ENCODE data around the gene PTMS. TPM values are rescaled to one million over a fixed set of nuclear protein-coding genes. Genes with fewer than 3 reads are reported as not detected.
"Not testable (repeated sequence)": the region's sequence is repeated elsewhere in the genome, so short reads cannot be mapped to it uniquely, and the experiment has no call there.

PTMS gene
- total RNA-seq, 1 experiment from 2014 or later = 370 TPM

- ChIA-PET CTCF (interaction anchor here (0.9 to 1.9 kb wide), 4 partner anchors 12 to 90 kb away, joined by 3 to 7 read pairs (median 4); partner anchors contain the start of gene COPS7A), POLR2A (interaction anchor here (1.0 kb wide), 1 partner anchor 11 kb away, joined by 3 read pairs; the partner anchor contains the start of gene COPS7A)
- no peak overlapping the region for H3K4me3 Mint-ChIP-seq
- H3K4me1 Mint-ChIP-seq = peaks cover 8% of the 10 kb centered on the region
- no peak for TF ChIP-seq GTF2I (CRISPR knock-in tag; conservative IDR thresholded peaks at IDR 0.05)
- no peak for TF ChIP-seq ZNF416 (CRISPR knock-in tag; IDR thresholded peaks at IDR 0.05)
- no peak for TF ChIP-seq NR1H2 (CRISPR knock-in tag; IDR thresholded peaks at IDR 0.05)
- TF ChIP-seq ZNF219 (CRISPR knock-in tag; IDR thresholded peaks at IDR 0.05; ENCODE audit: borderline replicate concordance) = no peak
- TF ChIP-seq ZNF317 (CRISPR knock-in tag; IDR thresholded peaks at IDR 0.05; ENCODE audit: borderline replicate concordance, low read depth) = no peak
- TF ChIP-seq, protein P1, sequence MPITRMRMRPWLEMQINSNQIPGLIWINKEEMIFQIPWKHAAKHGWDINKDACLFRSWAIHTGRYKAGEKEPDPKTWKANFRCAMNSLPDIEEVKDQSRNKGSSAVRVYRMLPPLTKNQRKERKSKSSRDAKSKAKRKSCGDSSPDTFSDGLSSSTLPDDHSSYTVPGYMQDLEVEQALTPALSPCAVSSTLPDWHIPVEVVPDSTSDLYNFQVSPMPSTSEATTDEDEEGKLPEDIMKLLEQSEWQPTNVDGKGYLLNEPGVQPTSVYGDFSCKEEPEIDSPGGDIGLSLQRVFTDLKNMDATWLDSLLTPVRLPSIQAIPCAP (CRISPR knock-in tag; IDR thresholded peaks at IDR 0.05) = no peak
- TF ChIP-seq SOX15 (CRISPR knock-in tag; IDR thresholded peaks at IDR 0.05) = no peak
- TF ChIP-seq ZNF512 (CRISPR knock-in tag; IDR thresholded peaks at IDR 0.05; ENCODE audit: borderline replicate concordance) = no peak
- TF ChIP-seq MLX (CRISPR knock-in tag; IDR thresholded peaks at IDR 0.05) = no peak
- no peak for TF ChIP-seq ZNF232 (CRISPR knock-in tag; IDR thresholded peaks at IDR 0.05)
- TF ChIP-seq NFYB (CRISPR knock-in tag; conservative IDR thresholded peaks at IDR 0.05; ENCODE audit: low read depth) = no peak
- peak overlapping the region; percentile 88 for H3K27ac Mint-ChIP-seq
- H3K9me3 Mint-ChIP-seq = no peaks in the 10 kb centered on the region
- H3K36me3 Mint-ChIP-seq = peaks cover 8% of the 10 kb centered on the region
- DNase-seq (ENCODE audit: low spot score) = peak; percentile 59
- H3K27me3 Mint-ChIP-seq (ENCODE audit: low read depth) = no peaks in the 10 kb centered on the region
- ATAC-seq = peak; percentile 98
Observed at GRCh38 chr12:6735448-6736191, 30.5 kb upstream of the PTMS start.

GRCh38 chr12:6736754-6737153 lies 29.4 kb upstream of the PTMS start:
- peak overlapping the region; percentile 63; the same call in 1 of the 2 replicates for H3K27ac Mint-ChIP-seq
- H3K9me3 Mint-ChIP-seq = no peaks in the 10 kb centered on the region
- TF ChIP-seq FOXJ3 (CRISPR knock-in tag; IDR thresholded peaks at IDR 0.05; ENCODE audit: borderline replicate concordance) (no peak), TCF7 (CRISPR knock-in tag; IDR thresholded peaks at IDR 0.05; ENCODE audit: low read depth) (no peak), RELA (CRISPR knock-in tag; IDR thresholded peaks at IDR 0.05; ENCODE audit: borderline replicate concordance) (no peak), ZNF423 (CRISPR knock-in tag; IDR thresholded peaks at IDR 0.05) (no peak), ESRRA (CRISPR knock-in tag; IDR thresholded peaks at IDR 0.05; ENCODE audit: borderline replicate concordance) (no peak), HMGA2 (CRISPR knock-in tag; IDR thresholded peaks at IDR 0.05) (no peak), FOXP1 (CRISPR knock-in tag; IDR thresholded peaks at IDR 0.05; ENCODE audit: borderline replicate concordance) (no peak), ATF6 (CRISPR knock-in tag; IDR thresholded peaks at IDR 0.05) (no peak), MLX (CRISPR knock-in tag; IDR thresholded peaks at IDR 0.05) (no peak)
- TF ChIP-seq, protein P2, sequence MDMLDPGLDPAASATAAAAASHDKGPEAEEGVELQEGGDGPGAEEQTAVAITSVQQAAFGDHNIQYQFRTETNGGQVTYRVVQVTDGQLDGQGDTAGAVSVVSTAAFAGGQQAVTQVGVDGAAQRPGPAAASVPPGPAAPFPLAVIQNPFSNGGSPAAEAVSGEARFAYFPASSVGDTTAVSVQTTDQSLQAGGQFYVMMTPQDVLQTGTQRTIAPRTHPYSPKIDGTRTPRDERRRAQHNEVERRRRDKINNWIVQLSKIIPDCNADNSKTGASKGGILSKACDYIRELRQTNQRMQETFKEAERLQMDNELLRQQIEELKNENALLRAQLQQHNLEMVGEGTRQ (CRISPR knock-in tag; IDR thresholded peaks at IDR 0.05) = no peak
- TF ChIP-seq, protein P3, sequence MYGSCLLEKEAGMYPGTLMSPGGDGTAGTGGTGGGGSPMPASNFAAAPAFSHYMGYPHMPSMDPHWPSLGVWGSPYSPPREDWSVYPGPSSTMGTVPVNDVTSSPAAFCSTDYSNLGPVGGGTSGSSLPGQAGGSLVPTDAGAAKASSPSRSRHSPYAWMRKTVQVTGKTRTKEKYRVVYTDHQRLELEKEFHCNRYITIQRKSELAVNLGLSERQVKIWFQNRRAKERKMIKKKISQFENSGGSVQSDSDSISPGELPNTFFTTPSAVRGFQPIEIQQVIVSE (CRISPR knock-in tag; IDR thresholded peaks at IDR 0.05; ENCODE audit: borderline replicate concordance) = no peak
- TF ChIP-seq, protein P4, sequence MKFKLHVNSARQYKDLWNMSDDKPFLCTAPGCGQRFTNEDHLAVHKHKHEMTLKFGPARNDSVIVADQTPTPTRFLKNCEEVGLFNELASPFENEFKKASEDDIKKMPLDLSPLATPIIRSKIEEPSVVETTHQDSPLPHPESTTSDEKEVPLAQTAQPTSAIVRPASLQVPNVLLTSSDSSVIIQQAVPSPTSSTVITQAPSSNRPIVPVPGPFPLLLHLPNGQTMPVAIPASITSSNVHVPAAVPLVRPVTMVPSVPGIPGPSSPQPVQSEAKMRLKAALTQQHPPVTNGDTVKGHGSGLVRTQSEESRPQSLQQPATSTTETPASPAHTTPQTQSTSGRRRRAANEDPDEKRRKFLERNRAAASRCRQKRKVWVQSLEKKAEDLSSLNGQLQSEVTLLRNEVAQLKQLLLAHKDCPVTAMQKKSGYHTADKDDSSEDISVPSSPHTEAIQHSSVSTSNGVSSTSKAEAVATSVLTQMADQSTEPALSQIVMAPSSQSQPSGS (CRISPR knock-in tag; IDR thresholded peaks at IDR 0.05; ENCODE audit: borderline replicate concordance, low read depth) = no peak
- ATAC-seq = no peak
- DNase-seq (ENCODE audit: low spot score) = no peak
- H3K4me3 Mint-ChIP-seq = no peak overlapping the region
- H3K36me3 Mint-ChIP-seq = no peaks in the 10 kb centered on the region; the same call in 1 of the 2 replicates
- CTCF ChIA-PET = interaction anchor here (0.9 to 2.0 kb wide), 5 partner anchors 13 to 115 kb away, joined by 3 to 7 read pairs (median 4); partner anchors contain the start of genes COPS7A and USP5
- no peaks in the 10 kb centered on the region for H3K27me3 Mint-ChIP-seq (ENCODE audit: low read depth)
- POLR2A ChIA-PET = no interaction called here
- H3K4me1 Mint-ChIP-seq = peaks cover 8% of the 10 kb centered on the region

DNA sequence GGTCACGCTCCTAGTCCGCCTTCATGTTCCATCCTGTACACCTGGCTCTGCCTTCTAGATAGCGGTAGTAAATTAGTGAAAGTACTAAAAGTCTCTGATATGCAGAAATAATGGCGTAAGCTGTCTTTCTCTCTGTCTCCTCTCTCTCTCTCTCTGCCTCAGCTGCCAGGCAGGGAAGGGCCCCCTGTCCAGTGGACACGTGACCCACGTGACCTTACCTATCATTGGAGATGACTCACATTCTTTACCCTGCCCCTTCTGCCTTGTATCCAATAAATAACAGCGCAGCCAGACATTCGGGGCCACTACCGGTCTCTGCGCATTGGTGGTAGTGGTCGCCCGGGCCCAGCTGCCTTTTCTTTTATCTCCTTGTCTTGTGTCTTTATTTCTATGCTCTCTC lies 24.1 kb upstream of the PTMS start:
- ChIA-PET POLR2A (interaction anchor here (0.6 kb wide), 1 partner anchor 53 kb away, joined by 5 read pairs; the partner anchor contains the start of gene ZNF384), CTCF (interaction anchor here (3.6 kb wide), 1 partner anchor 11 kb away, joined by 20 read pairs; the partner anchor contains the start of gene MLF2)
- H3K4me1 Mint-ChIP-seq; H3K36me3 Mint-ChIP-seq; H3K4me3 Mint-ChIP-seq; DNase-seq (ENCODE audit: low spot score); H3K9me3 Mint-ChIP-seq; H3K27me3 Mint-ChIP-seq (ENCODE audit: low read depth); ATAC-seq; H3K27ac Mint-ChIP-seq: not testable (repeated sequence)

All from WTC11 (cell line).